Measurements from ENCODE around the gene CDADC1. TPM values are rescaled to one million over a fixed set of nuclear protein-coding genes. Genes with fewer than 3 reads are reported as not detected.
"Not testable (repeated sequence)": the region's sequence is repeated elsewhere in the genome, so short reads cannot be mapped to it uniquely, and the experiment has no call there.

Gene CDADC1
- total RNA-seq, 2 donors from 2014 or later, result 16.5 to 18.6 TPM

GRCh38 chr13:49287995-49288394 is 40.3 kb downstream of the CDADC1 start:
- ATAC-seq, result no peak
- H3K9me3 ChIP-seq (ENCODE audit: control insufficient read depth, low read length, poor library complexity, severe bottlenecking), result no peaks in the 10 kb centered on the region
- Mint-ChIP-seq H3K36me3 (ENCODE audit: low read depth) (peaks cover 2% of the 10 kb centered on the region), H3K4me1 (peaks cover 4% of the 10 kb centered on the region), H3K4me3 (no peak overlapping the region), H3K27me3 (no peaks in the 10 kb centered on the region), H3K27ac (no peak overlapping the region)
- no peak for DNase-seq

DNA sequence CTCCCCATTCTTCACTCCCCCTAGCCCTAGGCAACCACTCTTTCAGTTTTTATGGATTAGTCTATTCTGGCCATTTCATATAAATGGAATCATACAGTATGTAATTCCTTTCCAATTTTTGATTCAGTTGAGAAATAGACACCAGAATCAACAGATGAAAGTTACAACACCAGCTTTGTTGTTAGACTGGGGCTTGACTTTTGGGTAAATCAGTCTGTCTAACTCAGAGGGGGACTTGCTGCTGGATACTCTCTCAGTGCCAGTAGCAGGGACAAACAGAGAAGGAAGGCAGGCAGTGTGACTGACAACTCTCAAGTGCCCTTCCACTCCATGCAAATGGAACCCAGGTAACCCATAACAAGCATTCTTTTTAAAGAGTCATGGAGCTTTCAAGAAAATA is 40.7 kb downstream of the CDADC1 start:
- H3K27me3 Mint-ChIP-seq, result no peaks in the 10 kb centered on the region
- no peak overlapping the region for H3K27ac Mint-ChIP-seq
- ATAC-seq (no peak), DNase-seq (no peak)
- H3K9me3 ChIP-seq (ENCODE audit: control insufficient read depth, low read length, poor library complexity, severe bottlenecking), result no peaks in the 10 kb centered on the region
- H3K36me3 Mint-ChIP-seq (ENCODE audit: low read depth), result peaks cover 2% of the 10 kb centered on the region
- H3K4me3 Mint-ChIP-seq, result no peak overlapping the region
- peaks cover 4% of the 10 kb centered on the region for H3K4me1 Mint-ChIP-seq

DNA sequence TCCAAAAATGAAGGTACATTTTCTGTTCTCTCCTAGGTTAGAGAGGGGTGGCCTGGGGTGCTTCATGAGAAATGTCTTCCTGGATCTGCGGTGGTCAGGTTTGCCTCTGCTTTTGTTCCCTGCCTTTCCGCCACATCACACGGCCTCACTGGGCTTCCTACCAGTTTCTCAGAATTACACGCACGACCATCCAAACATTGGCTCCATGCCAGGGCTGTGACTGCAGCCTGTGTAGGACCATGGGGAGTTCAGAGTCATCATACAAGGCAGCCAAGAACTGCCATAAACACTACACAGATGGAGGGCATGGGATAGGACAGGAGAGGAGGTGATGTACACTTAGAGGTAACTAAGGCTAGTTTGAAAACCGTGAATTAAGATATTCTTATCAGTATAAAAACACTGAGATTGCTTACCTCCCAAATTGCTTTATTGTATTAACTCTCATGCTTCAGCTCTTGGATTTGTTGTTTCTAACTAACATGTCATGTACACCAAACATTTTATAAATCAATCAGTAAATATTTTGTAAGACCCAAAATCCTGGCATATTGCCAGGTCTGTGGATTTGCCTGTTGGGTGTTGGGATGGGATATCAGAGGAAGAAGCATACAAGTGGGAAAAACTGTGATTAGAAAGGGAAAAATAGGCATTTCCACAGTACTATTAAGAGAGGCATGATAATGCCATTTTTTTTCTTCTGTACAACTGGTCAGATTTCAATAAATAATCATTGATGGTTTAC is 45.2 kb downstream of the CDADC1 start:
- H3K4me3 Mint-ChIP-seq, result no peak overlapping the region
- H3K4me1 Mint-ChIP-seq, result peaks cover 4% of the 10 kb centered on the region
- H3K27me3 Mint-ChIP-seq, result no peaks in the 10 kb centered on the region
- ATAC-seq (peak; percentile 8), DNase-seq (no peak)
- no peaks in the 10 kb centered on the region for H3K9me3 ChIP-seq (ENCODE audit: control insufficient read depth, low read length, poor library complexity, severe bottlenecking)
- peak overlapping the region; percentile 59 for H3K27ac Mint-ChIP-seq
- H3K36me3 Mint-ChIP-seq (ENCODE audit: low read depth), result no peaks in the 10 kb centered on the region

- DNase-seq; H3K27me3 Mint-ChIP-seq; H3K36me3 Mint-ChIP-seq (ENCODE audit: low read depth); H3K27ac Mint-ChIP-seq; H3K9me3 ChIP-seq (ENCODE audit: control insufficient read depth, low read length, poor library complexity, severe bottlenecking); H3K4me3 Mint-ChIP-seq; H3K4me1 Mint-ChIP-seq; ATAC-seq: not testable (repeated sequence)
These were observed 47.0 kb downstream of the CDADC1 start for GRCh38 chr13:49294723-49295122.

- no peaks in the 10 kb centered on the region for H3K27me3 Mint-ChIP-seq
- no peak for ATAC-seq
- H3K4me3 Mint-ChIP-seq, result no peak overlapping the region
- DNase-seq, result no peak
- no peaks in the 10 kb centered on the region for H3K36me3 Mint-ChIP-seq (ENCODE audit: low read depth)
- peaks cover 4% of the 10 kb centered on the region for H3K4me1 Mint-ChIP-seq
- H3K9me3 ChIP-seq (ENCODE audit: control insufficient read depth, low read length, poor library complexity, severe bottlenecking), result no peaks in the 10 kb centered on the region
- no peak overlapping the region for H3K27ac Mint-ChIP-seq
These were observed 47.5 kb downstream of the CDADC1 start for GRCh38 chr13:49295244-49295643.

DNA sequence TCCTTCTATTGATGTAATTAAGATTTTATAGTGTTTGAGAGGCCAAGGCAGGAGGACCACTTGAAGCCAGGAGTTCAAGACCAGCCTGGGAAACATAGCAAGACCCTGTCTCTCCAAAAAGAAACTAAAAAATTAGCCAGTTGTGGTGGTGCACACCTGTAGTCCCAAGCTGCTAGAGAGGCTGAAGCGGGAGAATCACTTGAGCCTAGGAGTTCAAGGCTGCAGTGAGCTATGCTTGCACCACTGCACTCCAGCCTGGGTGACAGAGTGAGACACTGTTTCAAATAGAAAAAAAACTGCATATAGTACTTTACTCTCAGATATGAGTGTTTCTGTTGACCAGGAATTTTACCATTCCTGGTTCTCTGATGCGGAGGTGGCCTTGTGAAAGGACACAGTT is 48.9 kb downstream of the CDADC1 start:
- Mint-ChIP-seq H3K27me3 (no peaks in the 10 kb centered on the region), H3K27ac (no peak overlapping the region), H3K4me3 (no peak overlapping the region), H3K4me1 (peaks cover 9% of the 10 kb centered on the region), H3K36me3 (ENCODE audit: low read depth) (peaks cover 2% of the 10 kb centered on the region)
- DNase-seq, result no peak
- H3K9me3 ChIP-seq (ENCODE audit: control insufficient read depth, low read length, poor library complexity, severe bottlenecking), result no peaks in the 10 kb centered on the region
- ATAC-seq, result no peak

- Mint-ChIP-seq H3K4me1 (peaks cover 15% of the 10 kb centered on the region), H3K4me3 (no peak overlapping the region), H3K27ac (no peak overlapping the region), H3K27me3 (no peaks in the 10 kb centered on the region), H3K36me3 (ENCODE audit: low read depth) (peaks cover 2% of the 10 kb centered on the region)
- DNase-seq (no peak), ATAC-seq (no peak)
- H3K9me3 ChIP-seq (ENCODE audit: control insufficient read depth, low read length, poor library complexity, severe bottlenecking), result no peaks in the 10 kb centered on the region
These were observed 49.6 kb downstream of the CDADC1 start for GRCh38 chr13:49297338-49297737.

DNA sequence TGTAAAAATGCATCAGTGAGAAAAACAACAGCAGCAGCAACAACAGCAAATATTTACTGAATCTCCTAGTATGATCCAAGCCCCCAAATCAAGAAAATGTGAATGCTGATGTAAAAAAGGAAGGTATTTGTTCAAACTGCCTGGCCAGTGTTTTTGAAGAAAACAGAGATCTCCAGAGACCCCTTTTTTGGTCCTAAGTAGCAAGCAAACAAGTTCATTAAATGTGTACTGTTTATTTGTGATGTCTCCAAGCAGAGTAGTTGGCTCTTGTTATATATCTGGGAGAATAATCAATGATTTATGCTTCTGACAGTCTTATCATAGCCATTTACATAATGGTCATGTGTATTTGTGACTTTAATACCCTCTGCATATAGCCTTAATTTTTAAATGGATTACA is 50.7 kb downstream of the CDADC1 start:
- DNase-seq (no peak), ATAC-seq (no peak)
- H3K4me1 Mint-ChIP-seq, result peaks cover 21% of the 10 kb centered on the region
- no peaks in the 10 kb centered on the region for H3K9me3 ChIP-seq (ENCODE audit: control insufficient read depth, low read length, poor library complexity, severe bottlenecking)
- H3K27me3 Mint-ChIP-seq, result no peaks in the 10 kb centered on the region
- peak overlapping the region; percentile 2 for H3K27ac Mint-ChIP-seq
- peaks cover 2% of the 10 kb centered on the region for H3K36me3 Mint-ChIP-seq (ENCODE audit: low read depth)
- no peak overlapping the region for H3K4me3 Mint-ChIP-seq

GRCh38 chr13:49298903-49299605 is 51.3 kb downstream of the CDADC1 start:
- Mint-ChIP-seq H3K4me3 (no peak overlapping the region), H3K27ac (peak overlapping the region; percentile 2), H3K36me3 (ENCODE audit: low read depth) (peaks cover 2% of the 10 kb centered on the region), H3K27me3 (no peaks in the 10 kb centered on the region), H3K4me1 (peaks cover 21% of the 10 kb centered on the region)
- no peak for ATAC-seq
- no peak for DNase-seq
- H3K9me3 ChIP-seq (ENCODE audit: control insufficient read depth, low read length, poor library complexity, severe bottlenecking), result no peaks in the 10 kb centered on the region

DNA sequence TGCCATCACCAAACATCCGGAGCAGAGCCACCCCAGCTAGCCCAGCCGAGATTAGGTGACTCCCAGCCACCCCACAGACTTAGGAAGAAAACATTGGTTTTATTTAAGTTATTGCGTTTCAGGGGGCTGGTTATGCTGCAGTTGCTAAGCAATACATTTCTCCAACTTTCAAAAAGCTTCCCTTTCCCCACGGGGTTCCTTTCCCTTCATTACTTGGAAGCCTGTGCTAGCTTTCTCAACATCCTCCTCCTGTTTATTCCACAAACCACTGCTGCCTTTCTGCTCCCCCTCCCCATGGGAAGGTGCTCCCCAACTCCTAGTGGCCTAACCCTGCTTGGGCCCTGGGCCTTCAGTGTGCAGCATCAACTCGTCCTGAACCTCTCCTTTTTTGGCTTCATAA is 52.6 kb downstream of the CDADC1 start:
- DNase-seq (no peak), ATAC-seq (no peak)
- peak overlapping the region; percentile 68 for H3K27ac Mint-ChIP-seq
- peaks cover 21% of the 10 kb centered on the region for H3K4me1 Mint-ChIP-seq
- H3K36me3 Mint-ChIP-seq (ENCODE audit: low read depth), result peaks cover 2% of the 10 kb centered on the region
- H3K27me3 Mint-ChIP-seq, result no peaks in the 10 kb centered on the region
- no peak overlapping the region for H3K4me3 Mint-ChIP-seq
- H3K9me3 ChIP-seq (ENCODE audit: control insufficient read depth, low read length, poor library complexity, severe bottlenecking), result no peaks in the 10 kb centered on the region

- DNase-seq (peak; percentile 24 to 37 (median 29)), ATAC-seq (peak; percentile 98)
- peak overlapping the region; percentile 98 for H3K4me3 Mint-ChIP-seq
- H3K27me3 Mint-ChIP-seq, result no peaks in the 10 kb centered on the region
- H3K27ac Mint-ChIP-seq, result peak overlapping the region; percentile 68
- H3K36me3 Mint-ChIP-seq (ENCODE audit: low read depth), result peaks cover 2% of the 10 kb centered on the region
- H3K9me3 ChIP-seq (ENCODE audit: control insufficient read depth, low read length, poor library complexity, severe bottlenecking), result no peaks in the 10 kb centered on the region
- H3K4me1 Mint-ChIP-seq, result peaks cover 21% of the 10 kb centered on the region
These were observed 53.2 kb downstream of the CDADC1 start for GRCh38 chr13:49300739-49301589.

DNA sequence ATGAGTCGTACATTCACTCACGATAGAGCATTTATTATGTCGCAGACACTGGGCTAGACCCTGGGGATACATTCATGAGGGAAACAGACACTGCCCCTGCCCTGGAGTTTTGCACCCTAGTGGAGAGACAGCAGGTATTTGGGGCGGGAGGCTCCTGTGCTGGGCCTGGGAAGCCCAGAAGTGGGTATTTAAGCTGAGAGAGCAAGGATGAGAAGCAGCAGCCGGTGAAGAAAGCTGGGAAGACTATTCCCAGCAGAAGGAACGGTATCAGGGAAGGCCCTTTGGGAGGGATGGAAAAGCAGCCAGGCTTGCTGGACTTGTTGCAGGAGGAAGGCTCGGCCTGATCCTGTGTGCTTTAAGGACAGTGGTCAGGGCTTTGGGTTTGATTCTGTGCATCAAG is 54.5 kb downstream of the CDADC1 start:
- DNase-seq (no peak), ATAC-seq (no peak)
- H3K4me3 Mint-ChIP-seq, result peak overlapping the region; percentile 21
- no peaks in the 10 kb centered on the region for H3K27me3 Mint-ChIP-seq
- peak overlapping the region; percentile 84 for H3K27ac Mint-ChIP-seq
- H3K36me3 Mint-ChIP-seq (ENCODE audit: low read depth), result peaks cover 2% of the 10 kb centered on the region
- H3K9me3 ChIP-seq (ENCODE audit: control insufficient read depth, low read length, poor library complexity, severe bottlenecking), result no peaks in the 10 kb centered on the region
- peaks cover 21% of the 10 kb centered on the region for H3K4me1 Mint-ChIP-seq

DNA sequence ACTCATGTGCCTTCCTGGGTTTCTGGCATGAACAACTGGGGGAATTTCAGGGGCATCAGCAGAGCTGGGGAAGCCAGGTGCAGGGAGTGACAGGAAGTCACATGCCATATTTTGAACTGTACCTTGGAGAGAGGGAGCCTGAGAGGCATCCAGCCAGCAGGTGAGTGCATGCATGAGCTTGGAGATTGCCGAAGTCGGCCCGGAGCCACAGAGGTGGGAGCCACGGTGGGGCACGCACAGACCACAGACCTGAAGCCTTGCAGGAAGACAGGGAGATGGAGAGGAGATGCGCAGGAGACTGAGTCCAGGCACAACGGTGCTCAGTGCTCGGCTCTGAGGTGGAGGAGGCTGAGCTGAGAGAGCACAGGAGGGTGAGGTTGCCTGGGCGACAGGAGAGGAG is 55.1 kb downstream of the CDADC1 start:
- peak overlapping the region; percentile 84 for H3K27ac Mint-ChIP-seq
- DNase-seq (no peak), ATAC-seq (no peak)
- H3K9me3 ChIP-seq (ENCODE audit: control insufficient read depth, low read length, poor library complexity, severe bottlenecking), result no peaks in the 10 kb centered on the region
- peaks cover 21% of the 10 kb centered on the region for H3K4me1 Mint-ChIP-seq
- H3K27me3 Mint-ChIP-seq, result no peaks in the 10 kb centered on the region
- peaks cover 2% of the 10 kb centered on the region for H3K36me3 Mint-ChIP-seq (ENCODE audit: low read depth)
- no peak overlapping the region for H3K4me3 Mint-ChIP-seq
